GM06990 (cell line): ENCODE data around the gene TMEM235.

Source experiments
- DNase-seq: peaks from one replicate; pipeline ENCODE4 v3.0.0-alpha.2; 2011; ENCODE audit not compliant: insufficient read length; ENCODE audit errors: extremely low read depth
- H3K27me3 ChIP-seq: replicated peaks from 2 replicates; pipeline ENCODE4 v1.6.0; 2011; ENCODE audit warnings: low read length; ENCODE audit not compliant: control insufficient read depth, insufficient read depth
- H3K36me3 ChIP-seq: 2 replicates; pipeline ENCODE4 v1.5.1; 2011; ENCODE audit warnings: low read length; ENCODE audit not compliant: control insufficient read depth, insufficient read depth
- H3K4me3 ChIP-seq: replicated peaks from 2 replicates; pipeline ENCODE4 v1.5.1; 2011; ENCODE audit warnings: low read depth, mild to moderate bottlenecking, control low read depth, low read length
- TF ChIP-seq, protein P1 (sequence below): IDR thresholded peaks from 2 replicates; pipeline ENCODE4 v1.5.1; 2011; ENCODE audit warnings: low read length, control low read depth, mild to moderate bottlenecking, inconsistent platforms; ENCODE audit not compliant: insufficient read depth, poor library complexity, severe bottlenecking

TMEM235 gene

GRCh38 chr17:78226759-78227454 is 4.5 kb upstream of the TMEM235 start:
- TF ChIP-seq, protein P1, sequence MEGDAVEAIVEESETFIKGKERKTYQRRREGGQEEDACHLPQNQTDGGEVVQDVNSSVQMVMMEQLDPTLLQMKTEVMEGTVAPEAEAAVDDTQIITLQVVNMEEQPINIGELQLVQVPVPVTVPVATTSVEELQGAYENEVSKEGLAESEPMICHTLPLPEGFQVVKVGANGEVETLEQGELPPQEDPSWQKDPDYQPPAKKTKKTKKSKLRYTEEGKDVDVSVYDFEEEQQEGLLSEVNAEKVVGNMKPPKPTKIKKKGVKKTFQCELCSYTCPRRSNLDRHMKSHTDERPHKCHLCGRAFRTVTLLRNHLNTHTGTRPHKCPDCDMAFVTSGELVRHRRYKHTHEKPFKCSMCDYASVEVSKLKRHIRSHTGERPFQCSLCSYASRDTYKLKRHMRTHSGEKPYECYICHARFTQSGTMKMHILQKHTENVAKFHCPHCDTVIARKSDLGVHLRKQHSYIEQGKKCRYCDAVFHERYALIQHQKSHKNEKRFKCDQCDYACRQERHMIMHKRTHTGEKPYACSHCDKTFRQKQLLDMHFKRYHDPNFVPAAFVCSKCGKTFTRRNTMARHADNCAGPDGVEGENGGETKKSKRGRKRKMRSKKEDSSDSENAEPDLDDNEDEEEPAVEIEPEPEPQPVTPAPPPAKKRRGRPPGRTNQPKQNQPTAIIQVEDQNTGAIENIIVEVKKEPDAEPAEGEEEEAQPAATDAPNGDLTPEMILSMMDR, result no peak
- H3K36me3 ChIP-seq, result peaks cover 5% of the 10 kb centered on the region
- peaks cover 2% of the 10 kb centered on the region; the same call in 1 of the 2 replicates for H3K27me3 ChIP-seq
- no peak overlapping the region for H3K4me3 ChIP-seq
- no peak for DNase-seq

- H3K4me3 ChIP-seq, result no peak overlapping the region
- peaks cover 2% of the 10 kb centered on the region; the same call in 1 of the 2 replicates for H3K27me3 ChIP-seq
- DNase-seq, result no peak
- peaks cover 5% of the 10 kb centered on the region for H3K36me3 ChIP-seq
- TF ChIP-seq, protein P1, result no peak
Observed at GRCh38 chr17:78227455-78227916, 3.9 kb upstream of the TMEM235 start.

- Histone ChIP-seq H3K4me3 (no peak overlapping the region), H3K27me3 (peaks cover 2% of the 10 kb centered on the region; the same call in 1 of the 2 replicates), H3K36me3 (peaks cover under 1% of the 10 kb centered on the region)
- no peak for DNase-seq
- TF ChIP-seq, protein P1, result no peak
Observed at GRCh38 chr17:78228176-78228575, 3.3 kb upstream of the TMEM235 start.

GRCh38 chr17:78230252-78230962 is 1.0 kb upstream of the TMEM235 start:
- Histone ChIP-seq H3K4me3 (no peak overlapping the region), H3K36me3 (no peaks in the 10 kb centered on the region), H3K27me3 (peaks cover 2% of the 10 kb centered on the region; the same call in 1 of the 2 replicates)
- DNase-seq, result no peak
- TF ChIP-seq, protein P1, result no peak

- TF ChIP-seq, protein P1, result no peak
- Histone ChIP-seq H3K27me3 (peaks cover 2% of the 10 kb centered on the region; the same call in 1 of the 2 replicates), H3K4me3 (no peak overlapping the region), H3K36me3 (no peaks in the 10 kb centered on the region)
- no peak for DNase-seq
Observed at GRCh38 chr17:78231991-78232858, 794 bp downstream of the TMEM235 start.
